Keratinocyte (primary cell): Measurements from ENCODE around the gene ZNF562.

Experiments
- CTCF ChIP-seq, 3 experiments: IDR thresholded peaks in 1 of 3; conservative IDR thresholded peaks in 1 of 3; optimal IDR thresholded peaks in 1 of 3; 2 replicates in 2 of 3; 3 replicates in 1 of 3; pipeline versions ENCODE3 to v1.5.1; 2011; ENCODE audit warnings: low read length in 3 of 3, mild to moderate bottlenecking in 3 of 3, moderate library complexity in 2 of 3, control low read depth in 1 of 3, inconsistent platforms in 1 of 3; ENCODE audit not compliant: insufficient read depth in 2 of 3; ENCODE audit errors: extremely low read depth in 1 of 3
- EZH2 ChIP-seq: IDR thresholded peaks from one replicate; pipeline ENCODE4 v1.6.1; 2012; ENCODE audit warnings: inconsistent platforms, mild to moderate bottlenecking, low read length, moderate library complexity

GRCh38 chr19:9627856-9628255 lies 47.0 kb downstream of the ZNF562 start:
- TF ChIP-seq CTCF (optimal IDR thresholded peaks at IDR 0.05 in 1 of 3, IDR thresholded peaks at IDR 0.05 in 1 of 3, conservative IDR thresholded peaks at IDR 0.05 in 1 of 3; ENCODE audit: extremely low read depth in 1 of 3, insufficient read depth in 2 of 3, low read length in 3 of 3): no peak
- no peak for TF ChIP-seq EZH2
